ENCODE data around the gene FABP1. TPM values are rescaled to one million over a fixed set of nuclear protein-coding genes. Genes with fewer than 3 reads are reported as not detected.

FABP1 gene
- total and polyA plus RNA-seq, 9 of the 15 experiments (the other 6 are each of a cell fraction or from before 2014, with no cell fraction given) = 0.64 TPM; not detected in 8

DNA sequence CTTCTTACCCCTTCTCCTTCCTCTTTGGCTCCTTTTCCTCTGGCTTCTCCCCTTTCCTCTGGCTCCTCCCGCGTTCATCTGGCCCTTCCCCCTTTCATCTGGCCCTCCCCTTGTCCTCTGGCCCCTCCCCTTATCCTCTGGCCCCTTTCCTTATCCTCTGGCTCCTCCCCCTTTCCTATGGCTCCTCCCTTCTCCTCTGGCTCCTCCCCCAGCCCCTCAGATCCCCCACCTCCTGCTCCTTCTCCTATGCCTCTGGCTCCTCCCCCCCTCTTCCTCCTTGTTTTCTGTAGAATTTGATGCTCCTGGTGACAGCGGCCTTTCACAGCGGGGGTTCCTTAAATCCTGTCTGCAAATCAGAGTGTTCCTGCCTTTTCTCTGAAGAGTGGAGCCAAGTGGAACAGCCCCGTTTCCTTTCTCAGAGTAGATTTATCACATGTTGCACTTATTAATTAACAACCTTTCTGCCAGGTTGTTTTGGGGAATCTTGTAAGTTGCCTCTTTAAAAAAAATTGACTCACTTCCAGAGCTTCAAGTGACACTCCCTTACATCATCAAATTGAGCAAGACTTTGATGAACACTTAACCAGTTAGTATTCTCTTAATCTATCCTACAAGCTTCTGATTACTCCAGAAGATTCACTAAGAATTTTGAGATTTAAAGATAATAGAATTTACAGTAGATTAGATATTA, 27.9 kb downstream of the FABP1 start:
- intact Hi-C loops (cut with micrococcal nuclease) (no loop called here), in situ Hi-C loops (cut with MboI) (no loop called here)
- peaks cover 0 to 4% of the 10 kb centered on the region in 2 experiments; a peak in 2 of 5 replicates for H3K4me1 ChIP-seq (replicated peaks in 1 of 2; ENCODE audit: control insufficient read depth in 2 of 2, insufficient read depth in 2 of 2, low read length in 2 of 2)
- H3K36me3 ChIP-seq (ENCODE audit: control insufficient read depth, insufficient read depth, low read length) = no peaks in the 10 kb centered on the region
- no peaks in the 10 kb centered on the region for H3K9me3 ChIP-seq (replicated peaks; ENCODE audit: control insufficient read depth, insufficient read depth, low read depth, low read length)
- POLR2A ChIA-PET = interaction anchor here (1.0 kb wide), 1 partner anchor 10 kb away, joined by 3 read pairs; no protein-coding TSS in a partner anchor
- H4K20me1 ChIP-seq (replicated peaks; ENCODE audit: control insufficient read depth, insufficient read depth, low read length) = no peaks in the 10 kb centered on the region
- no peak overlapping the region for H3K27ac ChIP-seq (ENCODE audit: extremely low read depth, low read depth, low read length)
- FAIRE-seq (peak; percentile 91), ATAC-seq (peak; percentile 99), DNase-seq (ENCODE audit: extremely low read depth in 1 of 4, low spot score in 3 of 4) (peak; percentile 82 to 94 (median 92))
- no TSS peak for BruUV-seq (replicated peaks)
- H3K4me3 ChIP-seq = no peak overlapping the region
- no peak overlapping the region for H3K9ac ChIP-seq (ENCODE audit: insufficient read depth in 1 of 2, low read depth in 2 of 2, low read length in 2 of 2)
- WGBS (ENCODE audit: insufficient coverage, low coverage, missing lambda C conversion rate) = 3% methylated on average over 3 of the region's 5 CpGs
- H3K27me3 ChIP-seq (ENCODE audit: control insufficient read depth in 2 of 2, insufficient read depth in 2 of 2, low read length in 2 of 2) = peaks cover 9 to 20% of the 10 kb centered on the region in 2 experiments
- H3K4me2 ChIP-seq (ENCODE audit: insufficient read depth, low read length) = no peak overlapping the region
- 0 out of 2 replicates have a peak overlapping the region, but pooled peaks have one; percentile 29 for H2AFZ ChIP-seq (ENCODE audit: low read depth, low read length)
- no peaks in the 10 kb centered on the region for H3K9me1 ChIP-seq (ENCODE audit: control insufficient read depth, insufficient read depth, low read length)
- CTCF ChIA-PET (ENCODE audit: low intra/inter-chr PET ratio) = no interaction called here
- no peaks in the 10 kb centered on the region for H3K79me2 ChIP-seq (ENCODE audit: control insufficient read depth, insufficient read depth, low read length)
- TF ChIP-seq CEBPG (CRISPR knock-in tag; IDR thresholded peaks at IDR 0.05) (no peak; the same call in 1 of the 2 replicates), CEBPG (tag; conservative IDR thresholded peaks at IDR 0.05 in 1 of 2, IDR thresholded peaks at IDR 0.05 in 1 of 2) (peak; percentile 87 to 97), SPI1 (IDR thresholded peaks at IDR 0.05; ENCODE audit: borderline replicate concordance, low read depth, low read length) (peak; percentile 21; the same call in 1 of the 2 replicates), KDM1A (IDR thresholded peaks at IDR 0.05) (peak in 1 of 2 experiments; percentile 18; a peak in 1 of 4 replicates), CEBPB (tag; IDR thresholded peaks at IDR 0.05) (peak; percentile 77), KDM4B (IDR thresholded peaks at IDR 0.05; ENCODE audit: borderline replicate concordance in 2 of 2, low read depth in 1 of 2) (no peak), HDGF (IDR thresholded peaks at IDR 0.05) (0 out of 2 replicates have a peak, but pooled peaks have one; percentile 69), ATF7 (IDR thresholded peaks at IDR 0.05) (0 out of 2 replicates have a peak, but pooled peaks have one; percentile 15), FOSL1 (tag; conservative IDR thresholded peaks at IDR 0.05) (peak; percentile 46; the same call in 1 of the 2 replicates), SREBF2 (CRISPR knock-in tag; IDR thresholded peaks at IDR 0.05) (no peak), ZFPM2 (CRISPR knock-in tag; IDR thresholded peaks at IDR 0.05) (no peak), SMC3 (conservative IDR thresholded peaks at IDR 0.05; ENCODE audit: insufficient read depth, low read depth, low read length) (no peak), OTX1 (CRISPR knock-in tag; IDR thresholded peaks at IDR 0.05) (0 out of 2 replicates have a peak, but pooled peaks have one; percentile 43), TRIM24 (IDR thresholded peaks at IDR 0.05) (peak; percentile 76 to 83; a peak in 2 of 4 replicates)
- TF ChIP-seq, protein P1, sequence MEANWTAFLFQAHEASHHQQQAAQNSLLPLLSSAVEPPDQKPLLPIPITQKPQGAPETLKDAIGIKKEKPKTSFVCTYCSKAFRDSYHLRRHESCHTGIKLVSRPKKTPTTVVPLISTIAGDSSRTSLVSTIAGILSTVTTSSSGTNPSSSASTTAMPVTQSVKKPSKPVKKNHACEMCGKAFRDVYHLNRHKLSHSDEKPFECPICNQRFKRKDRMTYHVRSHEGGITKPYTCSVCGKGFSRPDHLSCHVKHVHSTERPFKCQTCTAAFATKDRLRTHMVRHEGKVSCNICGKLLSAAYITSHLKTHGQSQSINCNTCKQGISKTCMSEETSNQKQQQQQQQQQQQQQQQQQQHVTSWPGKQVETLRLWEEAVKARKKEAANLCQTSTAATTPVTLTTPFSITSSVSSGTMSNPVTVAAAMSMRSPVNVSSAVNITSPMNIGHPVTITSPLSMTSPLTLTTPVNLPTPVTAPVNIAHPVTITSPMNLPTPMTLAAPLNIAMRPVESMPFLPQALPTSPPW (CRISPR knock-in tag; IDR thresholded peaks at IDR 0.05) = peak; percentile 34; the same call in 1 of the 2 replicates
- TF ChIP-seq, protein P2, sequence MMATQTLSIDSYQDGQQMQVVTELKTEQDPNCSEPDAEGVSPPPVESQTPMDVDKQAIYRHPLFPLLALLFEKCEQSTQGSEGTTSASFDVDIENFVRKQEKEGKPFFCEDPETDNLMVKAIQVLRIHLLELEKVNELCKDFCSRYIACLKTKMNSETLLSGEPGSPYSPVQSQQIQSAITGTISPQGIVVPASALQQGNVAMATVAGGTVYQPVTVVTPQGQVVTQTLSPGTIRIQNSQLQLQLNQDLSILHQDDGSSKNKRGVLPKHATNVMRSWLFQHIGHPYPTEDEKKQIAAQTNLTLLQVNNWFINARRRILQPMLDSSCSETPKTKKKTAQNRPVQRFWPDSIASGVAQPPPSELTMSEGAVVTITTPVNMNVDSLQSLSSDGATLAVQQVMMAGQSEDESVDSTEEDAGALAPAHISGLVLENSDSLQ (IDR thresholded peaks at IDR 0.05) = peak; percentile 64
- TF ChIP-seq, protein P3, sequence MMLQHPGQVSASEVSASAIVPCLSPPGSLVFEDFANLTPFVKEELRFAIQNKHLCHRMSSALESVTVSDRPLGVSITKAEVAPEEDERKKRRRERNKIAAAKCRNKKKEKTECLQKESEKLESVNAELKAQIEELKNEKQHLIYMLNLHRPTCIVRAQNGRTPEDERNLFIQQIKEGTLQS (IDR thresholded peaks at IDR 0.05) = peak; percentile 71; the same call in 1 of the 2 replicates
- TF ChIP-seq, protein P3 (CRISPR knock-in tag; conservative IDR thresholded peaks at IDR 0.05) = no peak

Data from K562 (cell line).